ENCODE measurements around the gene POLE. TPM values are rescaled to one million over a fixed set of nuclear protein-coding genes. Genes with fewer than 3 reads are reported as not detected.

POLE gene
- total RNA-seq, 2 experiments from 2014 or later: 157 to 230 TPM

DNA sequence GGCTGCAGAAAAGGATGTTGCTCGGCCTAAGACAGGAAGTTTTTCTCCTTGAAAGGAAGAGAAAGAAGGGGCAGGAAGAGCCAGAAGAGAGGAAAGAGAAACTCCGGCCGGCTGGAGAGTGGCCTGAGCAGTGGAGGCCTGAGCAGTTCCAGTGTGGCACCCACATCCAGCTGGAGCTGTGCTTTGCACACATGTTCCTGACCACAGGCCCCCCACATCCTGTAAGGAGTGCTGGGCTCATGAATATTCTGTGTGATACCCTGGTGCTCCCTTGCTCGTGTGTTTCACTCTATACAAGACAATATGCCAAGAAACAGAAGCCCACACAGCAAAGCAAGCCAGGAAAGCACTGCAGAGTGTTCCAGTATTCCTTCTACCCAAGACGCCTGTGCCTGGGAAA is 27.1 kb downstream of the POLE start:
- intact Hi-C loops (cut with micrococcal nuclease; ENCODE audit: unreplicated experiment): no loop called here
- BruUV-seq (replicated peaks): no TSS peak
- H3K4me3 ChIP-seq (ENCODE audit: low read depth, low read length, poor library complexity, severe bottlenecking): no peak overlapping the region
- no peaks in the 10 kb centered on the region for H3K9me3 ChIP-seq (ENCODE audit: low read length)
- H3K79me2 ChIP-seq (ENCODE audit: insufficient read depth, low read depth, low read length): no peaks in the 10 kb centered on the region
- H3K36me3 ChIP-seq (ENCODE audit: insufficient read depth, low read length): peaks cover 99% of the 10 kb centered on the region
- H2AFZ ChIP-seq (ENCODE audit: low read length): no peak overlapping the region
- CTCF ChIA-PET (ENCODE audit: unreplicated experiment): no interaction called here
- TF ChIP-seq EZH2phosphoT487 (IDR thresholded peaks at IDR 0.05; ENCODE audit: borderline replicate concordance, low read depth, low read length): no peak
- TF ChIP-seq, protein P1, sequence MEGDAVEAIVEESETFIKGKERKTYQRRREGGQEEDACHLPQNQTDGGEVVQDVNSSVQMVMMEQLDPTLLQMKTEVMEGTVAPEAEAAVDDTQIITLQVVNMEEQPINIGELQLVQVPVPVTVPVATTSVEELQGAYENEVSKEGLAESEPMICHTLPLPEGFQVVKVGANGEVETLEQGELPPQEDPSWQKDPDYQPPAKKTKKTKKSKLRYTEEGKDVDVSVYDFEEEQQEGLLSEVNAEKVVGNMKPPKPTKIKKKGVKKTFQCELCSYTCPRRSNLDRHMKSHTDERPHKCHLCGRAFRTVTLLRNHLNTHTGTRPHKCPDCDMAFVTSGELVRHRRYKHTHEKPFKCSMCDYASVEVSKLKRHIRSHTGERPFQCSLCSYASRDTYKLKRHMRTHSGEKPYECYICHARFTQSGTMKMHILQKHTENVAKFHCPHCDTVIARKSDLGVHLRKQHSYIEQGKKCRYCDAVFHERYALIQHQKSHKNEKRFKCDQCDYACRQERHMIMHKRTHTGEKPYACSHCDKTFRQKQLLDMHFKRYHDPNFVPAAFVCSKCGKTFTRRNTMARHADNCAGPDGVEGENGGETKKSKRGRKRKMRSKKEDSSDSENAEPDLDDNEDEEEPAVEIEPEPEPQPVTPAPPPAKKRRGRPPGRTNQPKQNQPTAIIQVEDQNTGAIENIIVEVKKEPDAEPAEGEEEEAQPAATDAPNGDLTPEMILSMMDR (conservative IDR thresholded peaks at IDR 0.05; ENCODE audit: low read length): no peak
- DNase-seq (ENCODE audit: low spot score): no peak
- H3K9me2 ChIP-seq (ENCODE audit: insufficient read depth, low read length): no peaks in the 10 kb centered on the region
- H3K4me2 ChIP-seq (ENCODE audit: low read length): no peak overlapping the region
- H4K20me1 ChIP-seq (ENCODE audit: insufficient read depth, low read length): no peaks in the 10 kb centered on the region; the same call in 1 of the 2 replicates
- H3K27ac ChIP-seq (ENCODE audit: low read depth, low read length, poor library complexity, severe bottlenecking): no peak overlapping the region
- POLR2A ChIA-PET: interaction anchor here (1.2 kb wide), 1 partner anchor 27 kb away, joined by 5 read pairs; no protein-coding TSS in a partner anchor
- no peaks in the 10 kb centered on the region for H3K4me1 ChIP-seq (ENCODE audit: insufficient read depth, low read length, poor library complexity, severe bottlenecking)

DNA sequence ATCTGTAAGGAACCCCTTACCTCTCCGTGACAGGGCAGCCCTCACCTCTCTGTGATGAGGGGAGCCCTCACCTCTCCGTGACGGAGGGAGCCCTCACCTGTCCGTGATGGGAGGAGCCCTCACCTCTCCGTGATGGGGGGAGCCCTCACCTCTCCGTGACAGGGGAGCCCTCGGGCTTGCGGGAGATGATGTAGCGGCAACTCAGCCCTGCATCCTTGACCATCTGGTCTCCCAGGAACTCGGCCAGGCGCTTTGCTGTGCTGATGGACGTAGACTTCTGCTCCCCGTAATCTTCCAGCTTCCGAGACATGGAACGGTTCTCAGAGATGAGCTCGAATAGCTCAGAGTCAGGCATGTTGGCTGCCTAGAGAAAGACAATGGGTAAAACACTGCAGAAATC is 28.0 kb downstream of the POLE start:
- Histone ChIP-seq H3K4me1 (ENCODE audit: insufficient read depth, low read length, poor library complexity, severe bottlenecking) (no peaks in the 10 kb centered on the region), H4K20me1 (ENCODE audit: insufficient read depth, low read length) (no peaks in the 10 kb centered on the region; the same call in 1 of the 2 replicates), H3K27ac (ENCODE audit: low read depth, low read length, poor library complexity, severe bottlenecking) (no peak overlapping the region), H3K36me3 (ENCODE audit: insufficient read depth, low read length) (peaks cover 99% of the 10 kb centered on the region), H2AFZ (ENCODE audit: low read length) (no peak overlapping the region), H3K9me2 (ENCODE audit: insufficient read depth, low read length) (no peaks in the 10 kb centered on the region), H3K4me2 (ENCODE audit: low read length) (no peak overlapping the region), H3K79me2 (ENCODE audit: insufficient read depth, low read depth, low read length) (no peaks in the 10 kb centered on the region), H3K9me3 (ENCODE audit: low read length) (no peaks in the 10 kb centered on the region), H3K4me3 (ENCODE audit: low read depth, low read length, poor library complexity, severe bottlenecking) (no peak overlapping the region)
- POLR2A ChIA-PET: interaction anchor here (1.2 kb wide), 1 partner anchor 26 kb away, joined by 5 read pairs; no protein-coding TSS in a partner anchor
- intact Hi-C loops (cut with micrococcal nuclease; ENCODE audit: unreplicated experiment): no loop called here
- TF ChIP-seq, protein P1 (conservative IDR thresholded peaks at IDR 0.05; ENCODE audit: low read length): no peak
- TF ChIP-seq EZH2phosphoT487 (IDR thresholded peaks at IDR 0.05; ENCODE audit: borderline replicate concordance, low read depth, low read length): no peak
- no peak for DNase-seq (ENCODE audit: low spot score)
- no TSS peak for BruUV-seq (replicated peaks)
- CTCF ChIA-PET (ENCODE audit: unreplicated experiment): no interaction called here

DNA sequence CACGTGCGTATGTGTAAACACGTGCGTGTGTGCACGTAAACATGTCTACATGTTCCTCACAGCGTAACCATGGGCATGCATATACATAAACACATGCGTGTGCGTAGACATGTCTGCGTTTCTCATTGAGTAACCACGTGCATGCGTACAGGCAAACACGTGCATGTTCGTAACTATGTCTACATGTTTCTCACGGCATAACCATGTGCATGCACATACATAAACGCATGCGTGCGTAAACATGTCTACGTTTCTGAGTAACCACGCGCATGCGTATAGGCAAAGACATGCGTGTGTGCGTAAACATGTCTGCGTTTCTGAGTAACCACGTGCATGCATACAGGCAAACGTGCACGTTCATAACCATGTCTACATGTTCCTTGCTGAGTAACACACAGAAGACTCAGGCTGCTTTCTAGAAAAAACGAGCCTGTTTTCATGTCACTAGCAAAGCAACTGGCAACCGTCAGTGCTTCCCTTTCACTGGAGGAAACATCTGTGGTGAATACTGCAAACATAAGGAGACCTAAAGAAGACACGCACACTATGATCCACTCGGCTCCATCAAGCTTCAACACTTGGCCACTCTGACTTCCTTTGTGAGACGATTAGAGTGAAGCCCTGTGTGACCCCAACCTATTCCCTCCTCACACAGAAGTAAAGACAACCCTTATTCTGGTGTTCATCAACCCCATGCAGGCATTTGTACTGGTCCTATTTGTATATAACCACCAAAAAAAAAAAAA is 28.8 kb downstream of the POLE start:
- POLR2A ChIA-PET: no interaction called here
- Histone ChIP-seq H3K4me2 (ENCODE audit: low read length) (no peak overlapping the region), H3K27ac (ENCODE audit: low read depth, low read length, poor library complexity, severe bottlenecking) (no peak overlapping the region), H4K20me1 (ENCODE audit: insufficient read depth, low read length) (no peaks in the 10 kb centered on the region; the same call in 1 of the 2 replicates), H3K4me3 (ENCODE audit: low read depth, low read length, poor library complexity, severe bottlenecking) (no peak overlapping the region), H3K9me3 (ENCODE audit: low read length) (no peaks in the 10 kb centered on the region), H3K79me2 (ENCODE audit: insufficient read depth, low read depth, low read length) (no peaks in the 10 kb centered on the region), H3K36me3 (ENCODE audit: insufficient read depth, low read length) (peaks cover 99% of the 10 kb centered on the region), H2AFZ (ENCODE audit: low read length) (no peak overlapping the region), H3K4me1 (ENCODE audit: insufficient read depth, low read length, poor library complexity, severe bottlenecking) (no peaks in the 10 kb centered on the region), H3K9me2 (ENCODE audit: insufficient read depth, low read length) (no peaks in the 10 kb centered on the region)
- CTCF ChIA-PET (ENCODE audit: unreplicated experiment): no interaction called here
- TF ChIP-seq, protein P1 (conservative IDR thresholded peaks at IDR 0.05; ENCODE audit: low read length): no peak
- TF ChIP-seq EZH2phosphoT487 (IDR thresholded peaks at IDR 0.05; ENCODE audit: borderline replicate concordance, low read depth, low read length): no peak
- intact Hi-C loops (cut with micrococcal nuclease; ENCODE audit: unreplicated experiment): no loop called here
- no TSS peak for BruUV-seq (replicated peaks)
- DNase-seq (ENCODE audit: low spot score): no peak
